AG08396 (cell line): ENCODE measurements around the gene DPH2.
A peak's percentile ranks its signal among the peaks of the same experiment; 100 is the strongest.

ENCODE experiments used
- DNase-seq: peaks from one replicate; pipeline ENCODE4 v3.0.0; 2012; ENCODE audit warnings: low spot score, mixed read lengths

DPH2 gene

DNA sequence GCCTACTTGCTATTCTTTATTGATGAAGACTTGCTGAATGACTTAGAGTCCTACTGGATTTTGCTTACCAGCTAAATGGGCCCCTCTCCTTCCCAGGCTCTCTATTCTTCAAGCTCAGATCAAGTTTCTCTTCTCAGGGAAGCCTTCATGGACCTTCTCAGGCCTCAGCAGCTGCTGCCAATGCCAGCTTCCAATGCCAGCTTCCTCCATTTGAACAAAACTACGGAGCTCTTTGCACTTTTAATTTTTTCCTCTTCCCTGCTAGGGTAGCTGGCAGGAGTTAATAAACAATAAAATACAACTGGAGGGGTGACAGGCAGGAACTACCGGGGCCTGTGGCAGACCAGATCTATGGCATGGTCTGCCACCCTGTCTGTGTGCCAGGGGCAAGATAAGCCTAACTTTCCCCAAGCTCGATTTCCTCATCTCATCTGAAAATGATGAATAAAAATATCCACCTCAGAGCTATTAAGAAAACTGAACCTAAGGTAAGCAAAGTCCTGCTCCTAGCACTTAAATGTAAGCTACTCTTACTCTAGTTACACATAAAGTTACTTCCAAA lies 24.1 kb upstream of the DPH2 start:
- DNase-seq: no peak

DNA sequence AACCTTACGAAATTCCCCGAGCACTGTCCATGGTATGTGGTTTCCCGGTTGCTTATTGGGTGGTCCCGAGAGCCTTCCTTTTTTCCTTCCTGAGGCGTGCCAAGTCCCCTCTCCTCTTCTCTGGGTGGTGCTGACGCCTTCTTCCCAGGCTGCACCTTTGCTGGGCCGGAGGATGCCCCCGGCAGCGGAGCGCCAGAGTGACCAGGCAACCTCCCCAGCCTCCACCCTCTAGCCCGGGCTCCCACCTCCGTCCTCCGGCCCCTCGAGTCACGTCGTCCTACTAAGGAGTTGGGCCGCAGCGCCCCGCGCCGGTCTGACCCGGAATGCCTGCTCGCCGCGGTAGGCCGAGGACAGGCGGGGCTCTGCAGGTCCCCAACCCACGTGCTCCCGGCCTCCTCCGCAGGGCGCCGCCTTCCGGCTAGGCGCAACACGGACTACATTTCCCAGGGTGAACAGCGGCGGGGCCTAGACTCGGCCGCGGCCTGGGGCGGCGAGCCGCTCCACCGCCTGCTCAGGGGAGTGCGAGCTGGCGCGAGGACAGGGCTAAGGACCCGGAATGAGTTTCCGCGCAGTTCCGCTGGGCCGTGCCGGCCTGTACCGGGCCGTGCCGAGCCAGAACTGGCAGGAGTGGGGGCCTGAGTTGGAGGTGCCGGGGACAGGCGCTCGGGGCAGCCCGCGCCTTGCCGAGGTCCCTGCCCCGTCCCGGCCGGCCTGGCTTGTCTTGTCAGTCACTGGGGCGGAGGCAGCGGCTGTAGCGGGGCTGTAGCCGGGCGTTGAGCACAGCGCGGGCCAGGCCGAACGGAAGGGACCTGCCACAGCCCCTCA lies 23.4 kb upstream of the DPH2 start, which contains the start of gene IPO13:
TSS of gene IPO13 (plus strand) at position 715 of the 825 bp plus-strand sequence. CDS start 651 bp downstream, outside the sequence.
- DNase-seq: peak; percentile 99

DNA sequence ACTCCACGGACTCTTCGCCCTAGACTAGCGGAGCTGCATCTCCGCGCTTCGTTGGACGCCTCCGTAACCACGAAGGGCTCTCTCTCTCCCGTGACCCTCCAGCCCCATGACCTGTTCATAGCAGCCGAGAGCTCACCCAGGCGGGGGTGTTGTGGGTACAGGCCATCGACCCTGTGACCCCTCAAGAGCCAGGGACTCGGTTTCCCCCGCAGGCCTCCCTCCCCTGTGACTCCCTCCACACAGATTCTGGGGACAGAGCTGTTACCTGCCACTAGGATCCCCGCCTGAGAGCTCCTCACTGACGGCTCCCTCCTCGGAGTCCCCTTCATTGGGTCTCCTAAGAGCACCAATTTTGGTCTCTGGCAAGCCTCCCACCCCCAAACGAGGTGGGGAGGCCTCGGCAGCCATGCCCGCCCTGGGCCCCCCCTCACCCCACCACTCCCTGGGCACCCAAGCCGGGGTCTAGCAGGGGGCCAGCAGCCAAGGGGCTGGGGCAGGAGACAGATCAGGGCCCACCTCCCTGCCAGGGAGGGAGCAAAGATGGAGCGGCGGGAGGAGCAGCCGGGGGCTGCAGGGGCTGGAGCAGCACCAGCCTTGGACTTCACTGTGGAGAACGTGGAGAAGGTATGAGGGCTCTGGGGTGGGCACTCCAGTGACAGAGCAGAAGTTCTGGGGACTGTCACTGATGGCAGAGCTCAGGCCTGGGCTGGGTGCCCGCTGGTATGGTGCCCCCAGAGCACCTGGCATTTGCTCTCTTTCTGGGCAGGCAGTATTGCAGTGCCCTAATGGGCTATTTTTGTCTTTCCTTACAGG lies 22.5 kb upstream of the DPH2 start:
- peak; percentile 21 for DNase-seq

DNA sequence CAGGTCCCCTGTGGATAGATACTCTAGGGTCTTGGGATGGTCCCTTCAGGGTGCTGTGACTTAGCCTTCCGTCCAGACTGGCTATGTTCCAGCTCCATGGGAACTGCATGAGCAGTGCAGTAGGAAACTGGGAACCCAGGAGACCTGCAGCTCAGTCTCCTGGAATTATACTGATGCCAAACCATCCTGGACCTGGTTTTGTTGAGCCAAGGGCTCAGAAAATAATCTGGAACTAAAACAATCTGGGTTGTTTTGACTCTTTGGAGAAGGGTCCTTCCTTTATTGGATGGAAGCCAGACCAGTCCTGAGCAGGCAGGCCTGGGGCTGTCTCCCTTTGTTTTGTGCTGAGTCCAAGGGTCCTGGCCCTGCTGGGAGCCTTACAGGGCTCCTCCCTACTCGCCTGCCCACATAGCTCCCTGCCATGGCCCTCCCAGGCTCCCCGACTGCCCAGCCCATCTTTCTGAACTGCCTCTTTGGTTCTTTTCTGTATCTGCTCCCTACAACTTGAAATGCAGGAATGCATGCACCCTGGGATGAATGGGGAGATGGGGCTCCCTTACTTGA lies 21.9 kb upstream of the DPH2 start:
- DNase-seq: peak; percentile 27

DNA sequence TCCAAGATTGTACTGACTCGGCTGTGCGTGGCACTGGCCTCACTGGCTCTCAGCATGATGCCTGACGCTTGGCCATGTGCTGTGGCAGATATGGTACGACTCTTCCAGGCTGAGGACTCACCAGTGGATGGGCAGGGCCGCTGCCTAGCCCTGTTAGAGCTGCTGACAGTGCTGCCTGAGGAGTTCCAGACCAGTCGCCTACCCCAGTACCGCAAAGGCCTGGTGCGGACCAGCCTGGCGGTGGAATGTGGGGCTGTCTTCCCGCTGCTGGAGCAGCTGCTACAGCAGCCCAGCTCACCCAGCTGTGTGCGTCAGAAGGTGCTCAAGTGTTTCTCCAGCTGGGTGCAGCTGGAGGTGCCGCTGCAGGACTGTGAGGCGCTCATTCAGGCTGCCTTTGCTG lies 20.1 kb upstream of the DPH2 start:
- DNase-seq: no peak

DNA sequence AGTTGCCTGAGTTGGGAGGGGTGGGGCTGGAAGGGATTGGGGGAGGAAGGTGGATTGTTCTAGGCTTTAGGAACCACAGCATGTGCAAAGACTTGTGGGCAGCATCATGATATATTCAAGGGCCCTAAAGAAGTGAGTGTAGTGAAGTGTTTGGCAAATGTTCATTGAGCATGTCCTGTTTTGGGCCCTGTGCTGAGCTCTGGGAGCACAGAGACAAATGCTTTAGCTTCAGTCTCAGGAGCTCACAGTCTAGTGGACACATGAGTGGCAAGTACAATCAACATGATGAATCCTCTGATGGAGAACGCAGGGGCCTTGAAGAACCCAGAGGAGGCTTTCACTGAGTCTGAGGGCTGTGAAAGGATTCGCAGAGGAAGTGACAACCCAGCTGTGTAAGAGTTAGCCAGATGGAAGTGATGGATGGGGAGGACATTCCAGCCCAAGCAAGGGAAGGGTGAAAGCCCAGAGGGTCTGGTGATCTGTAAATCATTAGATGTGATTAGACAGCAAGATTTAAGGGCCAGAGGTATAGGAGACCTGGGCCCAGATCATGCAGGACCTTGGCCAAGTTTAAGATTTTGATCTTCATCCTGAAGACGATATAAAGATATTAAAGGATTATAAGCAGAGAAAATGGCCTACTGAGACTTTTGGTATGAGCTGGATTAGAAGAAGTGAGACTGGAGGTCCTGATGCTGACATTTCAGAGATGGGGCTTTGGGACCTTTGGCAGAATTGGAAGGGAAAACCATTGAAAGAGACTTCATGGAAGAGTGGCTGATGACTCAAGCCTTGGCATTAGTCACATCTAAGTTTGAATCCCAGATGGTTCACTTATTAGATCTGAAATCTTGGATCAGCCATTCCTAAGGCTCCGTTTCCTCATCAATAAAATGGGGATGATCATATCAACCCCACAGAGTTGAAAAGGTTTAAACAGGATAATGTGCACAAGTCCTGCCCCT lies 18.5 kb upstream of the DPH2 start:
- DNase-seq: peak; percentile 18

DNA sequence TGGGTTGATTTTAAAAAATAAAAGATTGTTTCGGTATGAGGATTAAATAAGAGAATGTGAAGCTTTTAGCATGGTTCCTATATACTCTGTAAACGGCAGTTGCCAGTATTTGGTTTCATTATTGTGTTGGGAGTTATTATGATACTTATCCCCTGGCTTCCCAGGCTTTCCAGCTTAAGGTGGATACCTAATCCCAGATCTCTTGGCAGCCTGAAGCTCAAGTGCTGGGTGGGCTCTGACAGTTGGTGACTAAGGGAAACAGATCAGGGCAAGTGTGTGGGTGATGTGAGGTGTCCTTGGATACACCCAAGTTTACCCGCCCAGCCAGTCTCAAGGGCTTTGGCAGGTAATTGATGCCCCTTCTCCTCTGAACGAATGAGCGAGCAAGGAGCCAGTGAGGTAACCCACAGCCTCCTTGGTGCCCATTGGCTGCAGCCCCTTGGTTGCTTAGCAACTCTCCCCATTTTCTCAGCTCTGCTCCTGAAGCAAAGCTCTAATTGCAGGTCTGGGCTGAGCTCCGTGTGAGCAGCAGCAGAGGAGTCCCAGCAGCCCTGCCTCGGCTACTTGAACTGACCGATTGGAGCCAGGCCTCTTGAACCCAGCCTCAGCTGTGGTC lies 17.0 kb upstream of the DPH2 start:
- DNase-seq: no peak

DNA sequence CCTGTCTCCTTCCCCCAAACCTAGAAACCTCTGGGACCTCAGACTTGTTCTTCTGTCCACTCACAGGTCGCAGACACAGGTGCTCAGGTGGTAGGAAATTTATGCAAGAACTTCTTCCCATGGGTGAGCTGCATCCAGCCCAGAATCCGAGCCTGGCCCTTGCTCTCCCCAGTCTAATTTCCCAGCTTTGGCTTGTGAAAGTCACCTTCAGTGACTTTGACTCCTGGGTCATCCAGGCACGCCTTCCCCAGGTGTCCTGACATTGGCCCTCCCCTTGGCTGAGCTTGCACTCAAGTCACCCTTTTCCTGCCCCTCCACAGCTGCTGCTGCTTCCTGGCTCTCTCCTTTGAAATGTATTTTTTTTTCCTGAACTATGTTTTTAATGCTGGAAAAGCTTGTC lies 16.4 kb upstream of the DPH2 start:
- no peak for DNase-seq

DNA sequence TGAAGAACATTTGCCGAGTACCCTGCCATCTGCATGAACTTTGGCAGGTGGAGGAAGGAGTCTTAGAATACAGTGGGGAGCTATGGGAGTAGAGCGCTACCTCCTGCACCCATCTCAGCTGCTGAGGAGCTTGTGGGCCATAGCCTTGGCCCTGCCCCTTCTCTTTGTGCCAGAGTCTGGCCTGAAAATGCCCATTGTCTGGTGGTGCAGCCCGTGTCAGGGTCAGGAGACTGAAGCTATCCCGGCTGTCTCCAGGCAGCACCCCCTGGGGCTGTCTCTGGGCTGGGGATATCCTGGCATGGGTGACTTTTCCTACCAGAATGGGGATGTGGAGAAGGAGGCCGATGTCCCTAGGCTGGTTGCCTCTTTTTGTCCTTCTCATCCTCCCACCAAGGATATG lies 15.8 kb upstream of the DPH2 start:
- DNase-seq: no peak

DNA sequence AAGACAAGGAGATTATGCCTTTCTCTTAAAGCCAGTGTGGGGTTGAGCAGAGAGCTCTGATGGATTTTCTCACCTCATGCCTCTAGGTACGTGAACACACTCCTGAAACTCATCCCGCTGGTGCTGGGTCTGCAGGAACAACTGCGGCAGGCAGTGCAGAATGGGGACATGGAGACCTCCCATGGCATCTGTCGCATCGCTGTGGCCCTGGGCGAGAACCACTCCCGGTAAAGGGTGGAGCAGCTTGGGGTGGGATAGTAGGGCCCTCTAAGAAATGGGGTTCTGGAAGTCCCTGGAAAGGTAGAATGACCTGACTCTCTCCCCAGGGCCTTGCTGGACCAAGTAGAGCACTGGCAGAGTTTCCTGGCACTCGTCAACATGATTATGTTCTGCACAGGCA lies 13.6 kb upstream of the DPH2 start:
- no peak for DNase-seq

DNA sequence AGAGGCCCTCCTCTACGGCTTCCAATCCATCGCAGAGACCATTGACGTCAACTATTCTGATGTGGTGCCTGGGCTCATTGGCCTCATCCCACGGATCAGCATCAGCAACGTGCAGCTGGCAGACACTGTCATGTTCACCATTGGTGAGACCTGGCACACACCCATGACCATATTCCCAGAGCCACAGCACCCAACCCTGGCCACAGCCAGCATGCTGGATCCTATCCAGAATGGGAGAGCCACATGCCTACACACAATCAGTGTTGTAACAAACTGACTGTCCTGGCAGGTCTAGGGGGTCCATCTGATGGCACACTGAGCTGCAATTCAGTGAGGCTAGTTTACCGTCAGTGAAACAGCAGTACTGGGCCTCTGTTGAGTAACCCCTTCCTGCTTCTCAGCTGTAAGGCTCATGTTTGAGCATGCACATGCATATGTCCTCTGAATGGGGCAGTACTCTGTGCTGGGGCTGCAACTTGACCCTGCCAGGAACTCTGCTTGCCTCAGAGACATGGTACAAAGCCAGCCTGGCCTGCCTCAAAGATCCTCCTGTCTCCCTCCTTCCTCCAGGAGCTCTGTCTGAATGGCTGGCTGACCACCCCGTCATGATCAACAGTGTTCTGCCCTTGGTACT lies 12.3 kb upstream of the DPH2 start:
- DNase-seq: no peak

DNA sequence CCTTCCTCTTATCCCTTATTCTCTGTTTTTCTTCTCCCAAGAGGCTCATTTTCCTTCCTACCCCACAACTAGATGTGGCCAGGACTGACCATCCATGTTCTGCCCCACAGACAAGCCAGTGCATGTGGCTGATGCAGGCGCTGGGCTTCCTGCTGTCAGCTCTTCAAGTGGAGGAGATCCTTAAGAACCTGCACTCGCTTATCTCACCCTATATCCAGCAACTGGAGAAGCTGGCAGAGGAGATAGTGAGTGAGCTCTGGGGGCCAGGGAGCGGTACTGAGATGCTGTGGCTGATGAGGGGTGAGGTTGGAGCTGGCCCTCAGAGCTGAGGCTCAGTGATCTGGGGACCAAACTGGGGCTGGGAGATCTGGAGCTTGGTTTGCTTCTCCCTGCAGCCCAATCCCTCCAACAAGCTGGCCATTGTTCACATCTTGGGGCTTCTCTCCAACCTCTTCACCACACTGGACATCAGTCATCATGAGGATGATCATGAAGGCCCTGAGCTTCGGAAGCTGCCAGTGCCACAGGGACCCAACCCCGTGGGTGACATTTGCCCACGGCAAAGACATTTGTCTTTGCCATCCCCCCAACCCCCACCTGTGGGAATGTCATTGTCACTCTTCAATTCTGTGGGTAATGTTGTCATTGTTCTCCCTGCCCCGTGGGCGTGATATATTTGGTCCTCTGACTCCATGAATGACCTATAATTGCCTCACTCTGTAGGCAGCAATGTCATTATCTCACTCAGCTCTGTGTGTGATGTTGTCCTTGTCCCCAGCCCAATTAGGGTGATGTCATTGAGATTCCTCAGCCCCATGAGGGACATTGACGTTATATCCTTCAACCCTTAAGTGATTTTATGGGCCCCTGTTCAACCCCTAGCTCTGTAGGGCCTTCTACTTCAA lies 11.2 kb upstream of the DPH2 start:
- DNase-seq: no peak

DNA sequence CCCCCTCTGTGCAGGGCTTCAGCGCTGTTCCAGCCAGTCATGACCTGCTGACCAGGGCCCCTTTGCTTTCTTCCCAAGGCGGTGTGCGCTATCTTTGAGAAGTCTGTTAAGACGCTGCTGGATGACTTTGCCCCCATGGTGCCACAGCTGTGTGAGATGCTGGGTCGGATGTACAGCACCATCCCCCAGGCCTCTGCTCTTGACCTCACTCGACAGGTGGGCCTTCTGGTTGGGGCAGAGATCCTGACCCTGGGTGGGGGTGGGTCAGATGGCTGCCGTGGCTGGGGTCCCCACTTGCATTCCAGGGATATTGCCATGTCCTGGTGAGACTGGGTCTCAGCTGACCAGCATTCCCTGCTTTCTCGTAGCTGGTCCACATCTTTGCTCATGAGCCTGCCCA lies 9.0 kb upstream of the DPH2 start:
- DNase-seq: no peak

DNA sequence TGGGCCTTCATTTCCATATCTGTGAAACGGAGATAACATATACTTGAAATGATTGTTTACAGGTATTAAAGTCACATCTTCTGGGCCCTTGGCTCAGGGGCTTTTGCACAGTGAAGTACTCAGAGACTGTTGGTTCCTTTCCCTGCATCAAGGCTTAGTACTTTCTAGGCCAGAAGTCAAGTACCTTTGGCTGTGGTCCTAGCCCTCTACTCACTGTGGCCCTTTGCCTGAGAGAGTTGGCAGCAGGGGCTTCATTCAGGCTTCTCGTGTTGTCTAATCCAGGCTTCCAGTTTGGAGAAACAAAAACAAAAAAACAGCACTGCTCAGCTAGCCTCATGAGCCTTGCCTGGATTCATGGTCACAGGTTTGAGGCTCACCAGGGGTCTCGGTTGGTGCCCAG lies 8.1 kb upstream of the DPH2 start:
- DNase-seq: no peak

DNA sequence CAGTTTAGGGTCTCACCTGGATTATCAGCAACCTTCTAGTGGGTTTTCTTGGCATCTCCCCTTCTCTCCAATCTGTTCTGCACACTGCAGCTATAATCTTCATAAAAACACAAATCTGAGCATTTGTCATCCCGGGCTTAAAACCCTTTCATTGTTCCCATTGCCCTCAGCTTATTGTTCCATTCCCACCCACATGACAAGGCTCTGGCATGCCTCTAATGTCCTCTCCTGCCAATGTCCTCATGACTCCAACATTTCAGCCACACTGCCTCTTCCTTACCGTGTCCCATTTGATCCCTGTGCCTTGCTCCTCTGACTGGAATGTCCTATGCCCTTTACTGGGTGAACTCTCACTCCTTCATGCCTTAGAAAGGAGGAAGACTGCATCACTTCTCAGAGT lies 7.5 kb upstream of the DPH2 start:
- DNase-seq: no peak

DNA sequence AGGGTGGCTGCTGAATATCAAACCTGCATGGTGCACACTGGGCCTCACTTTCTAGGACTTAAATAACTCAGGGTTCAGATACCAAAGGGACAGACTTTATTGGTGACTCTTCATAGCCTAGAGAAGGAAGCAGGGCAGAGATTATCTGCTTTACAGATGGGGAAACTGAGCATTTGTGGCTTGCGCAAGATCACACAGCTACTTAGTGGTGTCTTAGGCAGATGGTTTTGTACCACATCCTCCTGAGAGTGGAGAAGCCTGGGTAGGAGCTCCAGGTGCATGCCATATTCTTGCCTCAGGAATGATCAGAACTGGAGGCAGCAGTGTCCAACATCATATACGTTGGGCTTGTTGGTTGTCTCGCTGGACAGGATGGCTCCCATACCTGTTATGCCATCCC lies 6.8 kb upstream of the DPH2 start:
- DNase-seq: no peak

DNA sequence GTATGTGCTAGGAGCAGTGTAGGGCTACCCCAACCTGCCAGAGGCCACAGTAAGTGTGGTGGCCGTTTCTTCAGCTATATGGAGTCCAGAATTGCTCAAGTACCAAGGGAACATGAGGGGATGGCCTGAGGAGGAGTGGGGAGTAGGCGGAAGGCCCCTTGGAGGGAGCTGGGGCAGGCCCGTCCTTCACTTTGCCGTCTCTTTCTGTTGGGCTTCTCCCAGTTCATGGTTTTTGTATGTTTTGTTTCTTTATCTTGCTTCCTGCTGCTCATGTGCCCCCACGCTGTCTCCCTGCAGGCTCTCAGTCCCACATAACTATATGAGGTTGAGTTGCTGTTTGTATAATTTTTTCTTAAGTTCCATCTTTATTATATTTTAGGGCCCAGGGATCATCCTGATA lies 5.9 kb upstream of the DPH2 start:
- DNase-seq: no peak

DNA sequence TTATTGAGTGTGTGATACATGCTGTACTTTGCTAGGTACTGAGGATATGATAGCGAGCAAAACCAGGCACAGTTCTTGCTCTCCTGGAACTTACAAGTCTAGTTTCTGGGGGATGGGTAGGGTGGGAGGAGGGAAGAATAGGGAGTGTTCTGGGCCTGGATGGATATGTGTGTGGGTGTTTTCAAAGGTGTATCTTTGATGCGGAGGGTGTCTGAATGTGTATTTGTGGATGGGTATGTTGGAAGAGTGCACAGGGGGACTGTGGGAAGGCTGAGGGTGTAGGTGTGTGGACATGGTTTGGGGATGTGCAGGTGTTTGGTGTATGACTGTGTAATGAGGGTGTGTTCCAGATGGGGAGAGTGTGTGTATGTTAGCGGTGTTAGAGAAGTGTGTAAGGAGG lies 4.5 kb upstream of the DPH2 start:
- DNase-seq: no peak

DNA sequence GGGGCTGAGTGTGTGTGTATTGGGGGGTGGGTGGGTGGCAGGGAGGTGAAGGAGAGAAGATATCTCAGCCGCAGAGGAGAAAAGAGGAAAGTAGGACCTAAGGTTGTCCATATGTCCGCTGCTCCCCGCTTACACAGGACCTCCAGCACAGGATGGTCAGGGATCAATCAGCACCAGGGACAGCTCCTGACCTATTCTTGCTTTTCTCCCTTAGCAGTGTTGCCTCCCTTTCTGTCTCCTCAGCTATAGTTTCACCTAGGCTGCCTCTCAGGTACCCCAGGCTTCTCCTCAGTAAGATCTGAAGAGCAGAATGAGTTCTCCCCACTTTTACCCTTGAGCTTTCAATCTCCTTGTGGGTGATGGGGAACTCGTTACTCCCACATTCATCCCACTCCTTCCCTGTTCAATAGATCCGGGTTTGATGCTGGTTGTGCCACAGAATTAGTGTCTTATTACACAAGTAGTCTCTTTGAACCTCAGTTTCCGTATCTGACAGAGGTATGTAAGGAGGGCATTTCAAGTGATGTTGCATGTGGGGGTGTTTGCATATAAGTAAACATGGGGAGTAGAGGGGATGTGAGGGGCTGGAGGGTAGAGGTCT lies 1.4 kb upstream of the DPH2 start:
- DNase-seq: peak; percentile 26
